Peyer's patch (tissue), 4 donors: ENCODE results near the gene CAMSAP3.

Source experiments
- POLR2A ChIP-seq, 2 donors: fragments of 450-650 bp; IDR thresholded peaks; one replicate each; pipeline ENCODE4 v1.5.1; 2017; ENCODE audit warnings: antibody characterized with exemption in 2 of 2, mild to moderate bottlenecking in 2 of 2, moderate library complexity in 2 of 2
- TF ChIP-seq, protein P1 (sequence below), 6 experiments: fragments of 450-650 bp in 4 of 6; fragments of 200-600 bp in 2 of 6; sonication (generic) in 1 of 6; IDR thresholded peaks; one replicate each; pipeline ENCODE4 v1.5.1; 2017 to 2019; ENCODE audit warnings: antibody characterized with exemption in 6 of 6, mild to moderate bottlenecking in 3 of 6, moderate library complexity in 1 of 6

GRCh38 chr19:7596211-7596937, 711 bp downstream of the CAMSAP3 start:
- TF ChIP-seq, protein P1, sequence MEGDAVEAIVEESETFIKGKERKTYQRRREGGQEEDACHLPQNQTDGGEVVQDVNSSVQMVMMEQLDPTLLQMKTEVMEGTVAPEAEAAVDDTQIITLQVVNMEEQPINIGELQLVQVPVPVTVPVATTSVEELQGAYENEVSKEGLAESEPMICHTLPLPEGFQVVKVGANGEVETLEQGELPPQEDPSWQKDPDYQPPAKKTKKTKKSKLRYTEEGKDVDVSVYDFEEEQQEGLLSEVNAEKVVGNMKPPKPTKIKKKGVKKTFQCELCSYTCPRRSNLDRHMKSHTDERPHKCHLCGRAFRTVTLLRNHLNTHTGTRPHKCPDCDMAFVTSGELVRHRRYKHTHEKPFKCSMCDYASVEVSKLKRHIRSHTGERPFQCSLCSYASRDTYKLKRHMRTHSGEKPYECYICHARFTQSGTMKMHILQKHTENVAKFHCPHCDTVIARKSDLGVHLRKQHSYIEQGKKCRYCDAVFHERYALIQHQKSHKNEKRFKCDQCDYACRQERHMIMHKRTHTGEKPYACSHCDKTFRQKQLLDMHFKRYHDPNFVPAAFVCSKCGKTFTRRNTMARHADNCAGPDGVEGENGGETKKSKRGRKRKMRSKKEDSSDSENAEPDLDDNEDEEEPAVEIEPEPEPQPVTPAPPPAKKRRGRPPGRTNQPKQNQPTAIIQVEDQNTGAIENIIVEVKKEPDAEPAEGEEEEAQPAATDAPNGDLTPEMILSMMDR (IDR thresholded peaks at IDR 0.05) = no peak
- TF ChIP-seq POLR2A (IDR thresholded peaks at IDR 0.05) = no peak
